ENCODE data around the gene DLG2. TPM values are rescaled to one million over a fixed set of nuclear protein-coding genes. Genes with fewer than 3 reads are reported as not detected.

Gene DLG2
- total and polyA plus RNA-seq, 9 donors: 2.5 to 20.7 (median 12.0) TPM

DNA sequence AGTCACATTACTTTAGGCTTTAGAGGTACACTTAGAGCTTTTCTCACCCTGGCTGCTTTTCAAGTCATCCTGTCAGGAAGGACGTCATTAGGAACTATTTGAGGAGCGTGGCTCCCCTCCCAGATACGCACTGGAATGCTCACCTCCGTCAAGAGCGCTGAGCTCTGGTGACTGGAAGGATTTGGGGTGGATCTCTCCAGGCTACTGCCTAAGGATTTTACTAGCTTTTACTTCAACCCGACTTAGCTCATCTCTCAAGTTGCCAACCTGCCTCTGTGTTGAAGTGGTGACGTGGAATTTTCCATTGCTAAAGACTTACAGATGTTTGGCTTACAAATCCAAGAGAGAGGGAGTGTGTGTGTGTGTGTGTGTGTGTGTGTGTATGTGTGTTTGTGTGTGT is 1985.6 kb downstream of the DLG2 start:
- peak in 1 of 5 donors; percentile 20 for DNase-seq
- Histone ChIP-seq H3K4me3 (no peak overlapping the region), H3K9me3 (no peaks in the 10 kb centered on the region), H3K27ac (no peak overlapping the region), H3K27me3 (no peaks in the 10 kb centered on the region), H3K36me3 (no peaks in the 10 kb centered on the region), H3K4me1 (ENCODE audit: insufficient read depth) (no peaks in the 10 kb centered on the region)
- TF ChIP-seq POLR2A (IDR thresholded peaks at IDR 0.05) (no peak), EP300 (IDR thresholded peaks at IDR 0.05) (no peak), CTCF (IDR thresholded peaks at IDR 0.05) (no peak)
- intact Hi-C loops (cut with DNase I): no loop called here
- 55 to 69% (median 56%) methylated on average over 7 of the region's 7 CpGs for WGBS, 3 donors

GRCh38 chr11:83639995-83640758 is 1987.0 kb downstream of the DLG2 start:
- intact Hi-C loops (cut with DNase I): no loop called here
- Histone ChIP-seq H3K4me1 (ENCODE audit: insufficient read depth) (no peaks in the 10 kb centered on the region), H3K27ac (no peak overlapping the region), H3K36me3 (no peaks in the 10 kb centered on the region), H3K9me3 (no peaks in the 10 kb centered on the region), H3K4me3 (no peak overlapping the region), H3K27me3 (no peaks in the 10 kb centered on the region)
- WGBS, 3 donors: 76 to 82% (median 82%) methylated on average over 5 of the region's 5 CpGs
- no peak for TF ChIP-seq CTCF (IDR thresholded peaks at IDR 0.05)
- no peak for TF ChIP-seq POLR2A (IDR thresholded peaks at IDR 0.05)
- TF ChIP-seq EP300 (IDR thresholded peaks at IDR 0.05): no peak
- DNase-seq: no peak

DNA sequence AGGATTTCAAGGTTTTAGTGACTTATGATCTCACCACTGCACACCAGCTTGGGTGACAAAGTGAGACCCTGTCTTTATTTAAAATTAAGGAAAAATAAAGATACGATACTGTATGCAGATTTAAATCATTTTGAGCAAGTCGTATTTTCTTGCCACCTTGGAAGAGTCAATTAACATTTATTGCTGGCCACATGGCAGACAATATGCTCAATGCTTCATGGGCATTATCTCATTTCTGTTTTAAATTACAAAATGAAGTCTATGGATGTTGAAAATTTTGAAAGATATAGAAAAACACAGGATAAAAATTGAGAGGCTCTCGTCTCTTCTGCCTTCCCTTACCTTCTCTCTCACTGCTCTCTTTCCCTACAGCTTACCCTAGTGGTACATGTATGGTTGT is 1992.0 kb downstream of the DLG2 start:
- no peak for DNase-seq
- 78 to 86% (median 78%) methylated on average over 3 of the region's 3 CpGs for WGBS, 3 donors
- no peak for TF ChIP-seq POLR2A (IDR thresholded peaks at IDR 0.05)
- no peak for TF ChIP-seq CTCF (IDR thresholded peaks at IDR 0.05)
- no peak for TF ChIP-seq EP300 (IDR thresholded peaks at IDR 0.05)
- Histone ChIP-seq H3K4me3 (no peak overlapping the region), H3K27ac (no peak overlapping the region), H3K36me3 (no peaks in the 10 kb centered on the region), H3K27me3 (no peaks in the 10 kb centered on the region), H3K4me1 (ENCODE audit: insufficient read depth) (no peaks in the 10 kb centered on the region), H3K9me3 (no peaks in the 10 kb centered on the region)
- intact Hi-C loops (cut with DNase I): no loop called here

- DNase-seq: no peak
- H3K27ac ChIP-seq: no peak overlapping the region
- H3K27me3 ChIP-seq: no peaks in the 10 kb centered on the region
- no peak for TF ChIP-seq POLR2A (IDR thresholded peaks at IDR 0.05)
- no peak for TF ChIP-seq EP300 (IDR thresholded peaks at IDR 0.05)
- no peak for TF ChIP-seq CTCF (IDR thresholded peaks at IDR 0.05)
- H3K36me3 ChIP-seq: no peaks in the 10 kb centered on the region
- H3K9me3 ChIP-seq: no peaks in the 10 kb centered on the region
- intact Hi-C loops (cut with DNase I): no loop called here
- H3K4me3 ChIP-seq: no peak overlapping the region
- WGBS, 3 donors: 82 to 87% (median 87%) methylated on average over 1 of the region's 1 CpG
- no peaks in the 10 kb centered on the region for H3K4me1 ChIP-seq (ENCODE audit: insufficient read depth)
These were observed 1996.9 kb downstream of the DLG2 start for GRCh38 chr11:83630211-83630610.

All from ovary (tissue), 9 donors.